ENCODE data around the gene AGO3. TPM values are rescaled to one million over a fixed set of nuclear protein-coding genes. Genes with fewer than 3 reads are reported as not detected.

AGO3 gene
- total RNA-seq, 1 experiment from 2014 or later: 26.9 TPM

DNA sequence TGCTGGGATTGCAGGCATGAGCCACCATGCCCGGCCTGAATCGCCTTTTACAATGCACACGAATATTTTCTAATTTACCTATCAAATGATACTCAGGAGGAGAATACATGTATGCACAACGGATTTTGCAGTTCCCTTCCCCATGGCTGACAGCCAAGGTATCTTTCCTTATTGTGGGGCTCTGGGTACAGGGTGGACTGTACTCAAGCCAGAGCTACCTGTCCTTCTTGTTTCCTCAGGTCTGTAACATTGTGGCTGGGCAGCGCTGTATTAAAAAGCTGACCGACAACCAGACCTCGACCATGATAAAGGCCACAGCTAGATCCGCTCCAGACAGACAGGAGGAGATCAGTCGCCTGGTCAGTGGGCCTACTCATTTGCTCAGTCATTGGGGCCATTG is 29.7 kb upstream of the AGO3 start:
- CTCF ChIA-PET: no interaction called here
- Histone ChIP-seq H3K9me3 (ENCODE audit: control insufficient read depth in 1 of 2, insufficient read depth in 1 of 2, low read depth in 1 of 2, low read length in 2 of 2) (no peaks in the 10 kb centered on the region), H3K79me2 (ENCODE audit: insufficient read depth, low read length) (no peaks in the 10 kb centered on the region), H3K9ac (ENCODE audit: low read length) (no peak overlapping the region), H3K4me2 (ENCODE audit: low read length) (no peak overlapping the region), H3K4me3 (replicated peaks in 1 of 2; ENCODE audit: low read depth in 1 of 2, low read length in 2 of 2) (no peak overlapping the region), H3K27me3 (ENCODE audit: insufficient read depth, low read length) (no peaks in the 10 kb centered on the region), H4K20me1 (ENCODE audit: insufficient read depth) (no peaks in the 10 kb centered on the region), H2AFZ (ENCODE audit: low read depth, low read length, poor library complexity, severe bottlenecking) (no peak overlapping the region), H3K9me2 (ENCODE audit: insufficient read depth) (no peaks in the 10 kb centered on the region), H3K4me1 (ENCODE audit: control insufficient read depth in 1 of 2, insufficient read depth in 2 of 2, low read length in 2 of 2) (no peaks in the 10 kb centered on the region), H3K36me3 (ENCODE audit: control insufficient read depth in 1 of 2, insufficient read depth in 2 of 2, low read length in 2 of 2) (peaks cover 9 to 14% of the 10 kb centered on the region in 2 experiments; a peak in 3 of 4 replicates), H3K27ac (ENCODE audit: low read depth, low read length) (no peak overlapping the region)
- intact Hi-C loops (cut with micrococcal nuclease): no loop called here
- no TSS peak for BruUV-seq (replicated peaks)
- TF ChIP-seq MAX (IDR thresholded peaks at IDR 0.05): no peak
- TF ChIP-seq TCF7L2 (IDR thresholded peaks at IDR 0.05; ENCODE audit: borderline replicate concordance, extremely low read depth, insufficient read depth, insufficient read length): no peak
- no peak for TF ChIP-seq EZH2phosphoT487 (IDR thresholded peaks at IDR 0.05; ENCODE audit: borderline replicate concordance)
- TF ChIP-seq YY1 (IDR thresholded peaks at IDR 0.05; ENCODE audit: extremely low read depth, insufficient replicate concordance, low read depth, low read length): no peak
- TF ChIP-seq, protein P1, sequence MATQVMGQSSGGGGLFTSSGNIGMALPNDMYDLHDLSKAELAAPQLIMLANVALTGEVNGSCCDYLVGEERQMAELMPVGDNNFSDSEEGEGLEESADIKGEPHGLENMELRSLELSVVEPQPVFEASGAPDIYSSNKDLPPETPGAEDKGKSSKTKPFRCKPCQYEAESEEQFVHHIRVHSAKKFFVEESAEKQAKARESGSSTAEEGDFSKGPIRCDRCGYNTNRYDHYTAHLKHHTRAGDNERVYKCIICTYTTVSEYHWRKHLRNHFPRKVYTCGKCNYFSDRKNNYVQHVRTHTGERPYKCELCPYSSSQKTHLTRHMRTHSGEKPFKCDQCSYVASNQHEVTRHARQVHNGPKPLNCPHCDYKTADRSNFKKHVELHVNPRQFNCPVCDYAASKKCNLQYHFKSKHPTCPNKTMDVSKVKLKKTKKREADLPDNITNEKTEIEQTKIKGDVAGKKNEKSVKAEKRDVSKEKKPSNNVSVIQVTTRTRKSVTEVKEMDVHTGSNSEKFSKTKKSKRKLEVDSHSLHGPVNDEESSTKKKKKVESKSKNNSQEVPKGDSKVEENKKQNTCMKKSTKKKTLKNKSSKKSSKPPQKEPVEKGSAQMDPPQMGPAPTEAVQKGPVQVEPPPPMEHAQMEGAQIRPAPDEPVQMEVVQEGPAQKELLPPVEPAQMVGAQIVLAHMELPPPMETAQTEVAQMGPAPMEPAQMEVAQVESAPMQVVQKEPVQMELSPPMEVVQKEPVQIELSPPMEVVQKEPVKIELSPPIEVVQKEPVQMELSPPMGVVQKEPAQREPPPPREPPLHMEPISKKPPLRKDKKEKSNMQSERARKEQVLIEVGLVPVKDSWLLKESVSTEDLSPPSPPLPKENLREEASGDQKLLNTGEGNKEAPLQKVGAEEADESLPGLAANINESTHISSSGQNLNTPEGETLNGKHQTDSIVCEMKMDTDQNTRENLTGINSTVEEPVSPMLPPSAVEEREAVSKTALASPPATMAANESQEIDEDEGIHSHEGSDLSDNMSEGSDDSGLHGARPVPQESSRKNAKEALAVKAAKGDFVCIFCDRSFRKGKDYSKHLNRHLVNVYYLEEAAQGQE (IDR thresholded peaks at IDR 0.05; ENCODE audit: low read depth): no peak
- TF ChIP-seq, protein P2, sequence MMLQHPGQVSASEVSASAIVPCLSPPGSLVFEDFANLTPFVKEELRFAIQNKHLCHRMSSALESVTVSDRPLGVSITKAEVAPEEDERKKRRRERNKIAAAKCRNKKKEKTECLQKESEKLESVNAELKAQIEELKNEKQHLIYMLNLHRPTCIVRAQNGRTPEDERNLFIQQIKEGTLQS (IDR thresholded peaks at IDR 0.05): no peak
- TF ChIP-seq ZFX (IDR thresholded peaks at IDR 0.05): no peak
- TF ChIP-seq, protein P3, sequence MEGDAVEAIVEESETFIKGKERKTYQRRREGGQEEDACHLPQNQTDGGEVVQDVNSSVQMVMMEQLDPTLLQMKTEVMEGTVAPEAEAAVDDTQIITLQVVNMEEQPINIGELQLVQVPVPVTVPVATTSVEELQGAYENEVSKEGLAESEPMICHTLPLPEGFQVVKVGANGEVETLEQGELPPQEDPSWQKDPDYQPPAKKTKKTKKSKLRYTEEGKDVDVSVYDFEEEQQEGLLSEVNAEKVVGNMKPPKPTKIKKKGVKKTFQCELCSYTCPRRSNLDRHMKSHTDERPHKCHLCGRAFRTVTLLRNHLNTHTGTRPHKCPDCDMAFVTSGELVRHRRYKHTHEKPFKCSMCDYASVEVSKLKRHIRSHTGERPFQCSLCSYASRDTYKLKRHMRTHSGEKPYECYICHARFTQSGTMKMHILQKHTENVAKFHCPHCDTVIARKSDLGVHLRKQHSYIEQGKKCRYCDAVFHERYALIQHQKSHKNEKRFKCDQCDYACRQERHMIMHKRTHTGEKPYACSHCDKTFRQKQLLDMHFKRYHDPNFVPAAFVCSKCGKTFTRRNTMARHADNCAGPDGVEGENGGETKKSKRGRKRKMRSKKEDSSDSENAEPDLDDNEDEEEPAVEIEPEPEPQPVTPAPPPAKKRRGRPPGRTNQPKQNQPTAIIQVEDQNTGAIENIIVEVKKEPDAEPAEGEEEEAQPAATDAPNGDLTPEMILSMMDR (IDR thresholded peaks at IDR 0.05 in 2 of 3, conservative IDR thresholded peaks at IDR 0.05 in 1 of 3; ENCODE audit: borderline replicate concordance in 1 of 3, insufficient read depth in 1 of 3, low read depth in 2 of 3, low read length in 2 of 3): no peak
- TF ChIP-seq SIN3A (IDR thresholded peaks at IDR 0.05; ENCODE audit: low read depth): no peak
- TF ChIP-seq JUND (IDR thresholded peaks at IDR 0.05): no peak
- TF ChIP-seq POLR2AphosphoS5 (IDR thresholded peaks at IDR 0.05; ENCODE audit: low read depth, low read length): no peak
- no peak for TF ChIP-seq ELF1 (IDR thresholded peaks at IDR 0.05; ENCODE audit: borderline replicate concordance, low read depth)
- ATAC-seq (no peak), DNase-seq (ENCODE audit: low read depth, low spot score) (no peak)
- RAD21 ChIA-PET (ENCODE audit: low non-redundant PET in 1 of 2, low total read pairs in 2 of 2, uncharacterized antibody in 2 of 2, unreplicated experiment in 2 of 2): interaction anchor here in 1 of 2 experiments (0.6 kb wide), 1 partner anchor 19 kb away, joined by 3 read pairs; no protein-coding TSS in a partner anchor
- POLR2A ChIA-PET: no interaction called here

All from HCT116 (cell line).